PC-3 (cell line): ENCODE data around the gene ATM. TPM values are rescaled to one million over a fixed set of nuclear protein-coding genes. Genes with fewer than 3 reads are reported as not detected.
A peak's percentile ranks its signal among the peaks of the same experiment; 100 is the strongest.

Experiments
- ATAC-seq: fragments of 200-7000 bp; cut with Tn5 transposase; 2 replicates; pipeline ENCODE4 v1.9.1; 2020; ENCODE audit warnings: mild to moderate bottlenecking, moderate library complexity
- BruUV-seq: library from RNA; stranded (reverse); fragments of 400-500 nt; replicated peaks from 2 replicates; lab custom pipeline; 2021; lab: Mats Ljungman, UMichigan
- CTCF ChIA-PET: fragments of 300-600 bp; sonication (Branson Sonifier 250); formaldehyde crosslinking; loops from one replicate; lab custom pipeline; 2022; ENCODE audit warnings: antibody characterized with exemption; lab: Charles Lee
- POLR2A ChIA-PET: fragments of 300-600 bp; sonication (Branson Sonifier 250); formaldehyde crosslinking; loops from one replicate; lab custom pipeline; 2022; ENCODE audit warnings: antibody characterized with exemption; ENCODE audit not compliant: unreplicated experiment; lab: Charles Lee
- DNase-seq: peaks from one replicate; pipeline ENCODE4 v3.0.0-alpha.2; 2015
- H2AFZ ChIP-seq: fragments of 300-600 bp; sonication (generic); 2 replicates; pipeline ENCODE4 v1.6.0; 2016; ENCODE audit warnings: antibody characterized with exemption, low read length
- H3F3A ChIP-seq: fragments of 300-600 bp; sonication (generic); one replicate; pipeline ENCODE4 v1.6.0; 2017; ENCODE audit warnings: antibody characterized with exemption, low read length, control low read depth, mild to moderate bottlenecking; ENCODE audit not compliant: unreplicated experiment
- H3K27ac ChIP-seq: fragments of 300-600 bp; sonication (generic); 2 replicates; pipeline ENCODE4 v1.5.1; 2016; ENCODE audit warnings: mild to moderate bottlenecking, low read length
- H3K27me3 ChIP-seq: fragments of 300-600 bp; sonication (generic); 2 replicates; pipeline ENCODE4 v1.6.1; 2016; ENCODE audit warnings: low read length, mixed read lengths
- H3K36me3 ChIP-seq: fragments of 300-600 bp; sonication (generic); 2 replicates; pipeline ENCODE4 v1.6.1; 2016; ENCODE audit warnings: low read depth, mixed run types, low read length, mixed read lengths
- H3K4me1 ChIP-seq: fragments of 300-600 bp; sonication (generic); 2 replicates; pipeline ENCODE4 v1.5.1; 2016; ENCODE audit warnings: low read length; ENCODE audit not compliant: insufficient read depth
- H3K4me2 ChIP-seq: fragments of 300-600 bp; sonication (generic); 2 replicates; pipeline ENCODE4 v1.6.0; 2016; ENCODE audit warnings: low read length
- H3K4me3 ChIP-seq: fragments of 300-600 bp; sonication (generic); 2 replicates; pipeline ENCODE4 v1.5.1; 2016; ENCODE audit warnings: mild to moderate bottlenecking, low read length, mixed read lengths
- H3K79me2 ChIP-seq: fragments of 300-600 bp; sonication (generic); 2 replicates; pipeline ENCODE4 v1.6.1; 2017; ENCODE audit warnings: low read length, mixed read lengths
- H3K9ac ChIP-seq: fragments of 300-600 bp; sonication (generic); 2 replicates; pipeline ENCODE4 v1.6.0; 2016; ENCODE audit warnings: mild to moderate bottlenecking, low read length
- H3K9me2 ChIP-seq: fragments of 300-600 bp; sonication (generic); replicated peaks from 2 replicates; pipeline ENCODE4 v1.6.1; 2016; ENCODE audit warnings: mixed run types, low read length, mixed read lengths
- H3K9me3 ChIP-seq: fragments of 300-600 bp; sonication (generic); 2 replicates; pipeline ENCODE4 v1.6.1; 2016; ENCODE audit warnings: low read length, mixed read lengths
- H4K20me1 ChIP-seq: fragments of 300-600 bp; sonication (generic); 2 replicates; pipeline ENCODE4 v1.6.1; 2016; ENCODE audit warnings: low read length, mixed read lengths
- EZH2 ChIP-seq: fragments of 300-600 bp; sonication (generic); IDR thresholded peaks from one replicate; pipeline ENCODE4 v1.6.1; 2017; ENCODE audit warnings: antibody characterized with exemption, mild to moderate bottlenecking, low read length; ENCODE audit not compliant: unreplicated experiment
- EZH2phosphoT487 ChIP-seq: fragments of 300-600 bp; sonication (generic); IDR thresholded peaks from 2 replicates; pipeline ENCODE4 v1.6.1; 2018; ENCODE audit warnings: mild to moderate bottlenecking, antibody characterized with exemption, low read length, borderline replicate concordance
- intact Hi-C: fragments of 100-400 bp; cut with micrococcal nuclease; formaldehyde crosslinking; loops from 2 replicates; pipeline ENCODE4 v1.9.0; 2023
- total RNA-seq: library from RNA; depleted of rRNA; stranded (reverse); fragments of >200 nt; gene quantifications from 2 replicates; pipeline ENCODE4 v1.2.3, GENCODE V29; 2014
- TF ChIP-seq, protein P1 (sequence below): fragments of 300-600 bp; sonication (generic); conservative IDR thresholded peaks from 2 replicates; pipeline ENCODE4 v1.5.1; 2017; ENCODE audit warnings: antibody characterized with exemption, low read depth, mild to moderate bottlenecking, low read length

The ATM gene
- total RNA-seq, 1 experiment from 2014 or later, result 55.3 TPM

DNA sequence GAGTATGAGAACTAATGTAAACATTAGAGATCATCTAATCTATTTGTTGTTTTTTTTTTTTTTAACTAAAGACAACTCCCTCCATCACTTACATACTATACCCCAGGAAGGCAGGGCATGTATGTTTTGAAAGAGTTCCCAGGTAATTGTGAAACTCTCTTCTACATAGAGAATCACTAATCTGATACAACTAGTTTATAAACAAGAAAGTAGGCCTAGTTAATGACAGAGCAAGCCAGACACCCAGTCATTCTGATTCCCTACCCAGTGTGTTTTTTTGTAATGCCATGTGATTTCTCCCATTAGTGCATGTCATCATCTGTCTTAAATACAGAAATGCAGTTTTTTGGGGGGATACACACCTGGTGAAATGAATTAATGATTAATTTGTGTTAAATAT lies 123.6 kb downstream of the ATM start:
- Histone ChIP-seq H3K4me2 (no peak overlapping the region), H3K36me3 (peaks cover 5% of the 10 kb centered on the region; the same call in 1 of the 2 replicates), H3F3A (no peaks in the 10 kb centered on the region), H4K20me1 (no peaks in the 10 kb centered on the region), H2AFZ (no peak overlapping the region), H3K79me2 (no peaks in the 10 kb centered on the region), H3K9ac (no peak overlapping the region), H3K9me2 (no peaks in the 10 kb centered on the region), H3K9me3 (no peaks in the 10 kb centered on the region), H3K27me3 (no peaks in the 10 kb centered on the region), H3K27ac (no peak overlapping the region), H3K4me3 (no peak overlapping the region), H3K4me1 (peaks cover 6% of the 10 kb centered on the region)
- ATAC-seq (no peak), DNase-seq (no peak)
- no TSS peak for BruUV-seq
- intact Hi-C loops, result loop anchor here (10.0 kb wide), 1 partner anchor 118 kb away; the partner anchor contains the start of gene C11orf65
- POLR2A ChIA-PET, result no interaction called here
- CTCF ChIA-PET, result no interaction called here
- no peak for TF ChIP-seq EZH2
- no peak for TF ChIP-seq EZH2phosphoT487
- TF ChIP-seq, protein P1, sequence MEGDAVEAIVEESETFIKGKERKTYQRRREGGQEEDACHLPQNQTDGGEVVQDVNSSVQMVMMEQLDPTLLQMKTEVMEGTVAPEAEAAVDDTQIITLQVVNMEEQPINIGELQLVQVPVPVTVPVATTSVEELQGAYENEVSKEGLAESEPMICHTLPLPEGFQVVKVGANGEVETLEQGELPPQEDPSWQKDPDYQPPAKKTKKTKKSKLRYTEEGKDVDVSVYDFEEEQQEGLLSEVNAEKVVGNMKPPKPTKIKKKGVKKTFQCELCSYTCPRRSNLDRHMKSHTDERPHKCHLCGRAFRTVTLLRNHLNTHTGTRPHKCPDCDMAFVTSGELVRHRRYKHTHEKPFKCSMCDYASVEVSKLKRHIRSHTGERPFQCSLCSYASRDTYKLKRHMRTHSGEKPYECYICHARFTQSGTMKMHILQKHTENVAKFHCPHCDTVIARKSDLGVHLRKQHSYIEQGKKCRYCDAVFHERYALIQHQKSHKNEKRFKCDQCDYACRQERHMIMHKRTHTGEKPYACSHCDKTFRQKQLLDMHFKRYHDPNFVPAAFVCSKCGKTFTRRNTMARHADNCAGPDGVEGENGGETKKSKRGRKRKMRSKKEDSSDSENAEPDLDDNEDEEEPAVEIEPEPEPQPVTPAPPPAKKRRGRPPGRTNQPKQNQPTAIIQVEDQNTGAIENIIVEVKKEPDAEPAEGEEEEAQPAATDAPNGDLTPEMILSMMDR, result no peak

DNA sequence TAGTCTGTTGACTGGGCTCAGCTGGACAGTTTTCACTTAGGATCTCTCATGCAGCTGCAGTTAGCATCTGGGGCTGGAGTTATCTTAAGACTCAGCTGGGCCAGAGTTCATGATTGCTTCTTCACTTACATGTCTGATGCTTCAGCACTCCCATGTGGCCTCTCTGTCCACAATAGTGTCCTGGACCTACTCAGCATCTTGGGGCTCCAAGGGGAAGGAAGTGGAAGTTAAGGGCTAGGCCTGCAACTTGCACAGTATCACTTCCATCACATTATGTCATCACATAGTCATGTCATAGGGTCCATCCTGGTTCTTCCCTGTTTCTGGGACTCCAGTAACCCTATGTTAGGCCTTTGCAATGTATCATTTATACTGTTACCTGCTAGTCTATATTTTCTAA lies 128.6 kb downstream of the ATM start:
- Histone ChIP-seq H3K9me3 (no peaks in the 10 kb centered on the region), H3K4me3 (no peak overlapping the region), H3K27me3 (no peaks in the 10 kb centered on the region), H3K27ac (no peak overlapping the region), H3K36me3 (peaks cover 19% of the 10 kb centered on the region), H4K20me1 (no peaks in the 10 kb centered on the region), H3K9me2 (no peaks in the 10 kb centered on the region), H3F3A (no peaks in the 10 kb centered on the region), H3K79me2 (no peaks in the 10 kb centered on the region), H3K4me1 (no peaks in the 10 kb centered on the region), H2AFZ (no peak overlapping the region), H3K9ac (no peak overlapping the region), H3K4me2 (no peak overlapping the region)
- no peak for TF ChIP-seq EZH2phosphoT487
- TF ChIP-seq, protein P1, result no peak
- TF ChIP-seq EZH2, result no peak
- ATAC-seq (no peak), DNase-seq (no peak)
- CTCF ChIA-PET, result no interaction called here
- BruUV-seq, result no TSS peak
- POLR2A ChIA-PET, result no interaction called here
- intact Hi-C loops, result no loop called here

DNA sequence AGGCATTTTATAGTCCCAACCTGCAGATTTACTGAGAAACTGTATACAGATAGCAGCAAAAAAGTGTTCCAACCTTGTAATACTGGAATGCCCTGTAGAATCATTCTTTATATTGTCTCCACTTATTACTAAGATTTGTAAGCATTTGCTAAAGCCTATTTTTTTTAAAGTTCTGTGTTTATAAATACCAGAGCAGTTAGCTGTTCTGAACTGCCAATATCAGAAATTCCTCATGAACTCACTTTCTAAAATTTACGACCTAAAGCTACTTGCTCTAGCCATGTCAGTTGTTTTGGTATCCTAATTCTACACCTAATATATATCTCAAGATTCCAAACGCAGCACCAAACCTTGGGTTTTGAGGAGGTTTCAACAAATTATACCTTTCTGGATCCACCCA lies 141.3 kb downstream of the ATM start:
- no TSS peak for BruUV-seq
- no peaks in the 10 kb centered on the region for H3K36me3 ChIP-seq
- no peaks in the 10 kb centered on the region for H3K27me3 ChIP-seq
- peak overlapping the region; percentile 21; the same call in 1 of the 2 replicates for H3K4me2 ChIP-seq
- no peaks in the 10 kb centered on the region for H3K9me3 ChIP-seq
- H3F3A ChIP-seq, result no peaks in the 10 kb centered on the region
- TF ChIP-seq EZH2 (no peak), EZH2phosphoT487 (no peak)
- TF ChIP-seq, protein P1, result no peak
- no peaks in the 10 kb centered on the region for H4K20me1 ChIP-seq
- H3K4me3 ChIP-seq, result no peak overlapping the region
- H2AFZ ChIP-seq, result no peak overlapping the region
- DNase-seq (peak; percentile 62), ATAC-seq (peak; percentile 45)
- ChIA-PET POLR2A (interaction anchor here (0.5 kb wide), 1 partner anchor 355 kb away, joined by 3 read pairs; the partner anchor contains the start of gene CUL5), CTCF (no interaction called here)
- intact Hi-C loops, result no loop called here
- H3K9me2 ChIP-seq, result no peaks in the 10 kb centered on the region
- H3K4me1 ChIP-seq, result peaks cover 39% of the 10 kb centered on the region
- no peak overlapping the region for H3K9ac ChIP-seq
- H3K27ac ChIP-seq, result no peak overlapping the region
- no peaks in the 10 kb centered on the region for H3K79me2 ChIP-seq
